IMR-90 (cell line): ENCODE results near the gene SHB. TPM values are rescaled to one million over a fixed set of nuclear protein-coding genes. Genes with fewer than 3 reads are reported as not detected.

Experiments used
- ATAC-seq: fragments of 200-7000 bp; cut with Tn5 transposase; 2 replicates; pipeline ENCODE4 v1.9.1; 2020; ENCODE audit warnings: low read depth, mild to moderate bottlenecking, moderate library complexity
- BruUV-seq: library from RNA; stranded (reverse); fragments of 400-500 nt; replicated peaks from 2 replicates; lab custom pipeline; 2021; lab: Mats Ljungman, UMichigan
- CTCF ChIA-PET: fragments of 300-600 bp; formaldehyde crosslinking; extraction: SDS; loops from one replicate; lab custom pipeline; 2021; ENCODE audit warnings: antibody characterized with exemption; lab: Yijun Ruan, JAX
- POLR2A ChIA-PET: fragments of 300-600 bp; sonication (Branson Sonifier 250); formaldehyde crosslinking; loops from one replicate; lab custom pipeline; 2022; ENCODE audit warnings: antibody characterized with exemption; ENCODE audit not compliant: unreplicated experiment; lab: Charles Lee
- DNase-seq: peaks from one replicate; pipeline ENCODE4 v3.0.0; 2013
- H2AFZ ChIP-seq: replicated peaks from 2 replicates; pipeline ENCODE3; 2013; ENCODE audit warnings: low read length, mild to moderate bottlenecking; ENCODE audit not compliant: poor library complexity
- H2AK5ac ChIP-seq: 2 replicates; pipeline ENCODE4 v1.6.1; 2013; ENCODE audit warnings: low read depth, low read length, inconsistent platforms
- H2AK9ac ChIP-seq: replicated peaks from 2 replicates; pipeline ENCODE3; 2013; ENCODE audit warnings: mild to moderate bottlenecking, low read depth, low read length, moderate library complexity; ENCODE audit not compliant: poor library complexity
- H2BK120ac ChIP-seq: 2 replicates; pipeline ENCODE4 v1.6.1; 2013; ENCODE audit warnings: low read depth, low read length, inconsistent platforms
- H2BK15ac ChIP-seq: 3 replicates; pipeline ENCODE4 v1.6.1; 2013; ENCODE audit warnings: low read depth, low read length, inconsistent platforms
- H2BK20ac ChIP-seq: 2 replicates; pipeline ENCODE4 v1.6.1; 2013; ENCODE audit warnings: low read depth, mild to moderate bottlenecking, inconsistent platforms, low read length, moderate library complexity
- H2BK5ac ChIP-seq: 2 replicates; pipeline ENCODE4 v1.6.1; 2013; ENCODE audit warnings: mild to moderate bottlenecking, low read depth, low read length, inconsistent platforms; ENCODE audit not compliant: poor library complexity, severe bottlenecking
- H3K14ac ChIP-seq: replicated peaks from 2 replicates; pipeline ENCODE4 v1.6.1; 2013; ENCODE audit warnings: low read depth, low read length, inconsistent platforms
- H3K18ac ChIP-seq: 2 replicates; pipeline ENCODE4 v1.6.1; 2013; ENCODE audit warnings: low read depth, low read length, control low read depth
- H3K23ac ChIP-seq: 2 replicates; pipeline ENCODE4 v1.6.1; 2013; ENCODE audit warnings: low read depth, low read length, inconsistent platforms
- H3K27ac ChIP-seq: 2 replicates; pipeline ENCODE4 v1.5.1; 2013; ENCODE audit warnings: mild to moderate bottlenecking, control low read depth, low read length; ENCODE audit not compliant: insufficient read depth
- H3K27me3 ChIP-seq: 2 replicates; pipeline ENCODE4 v1.6.1; 2013; ENCODE audit warnings: low read length; ENCODE audit not compliant: control insufficient read depth, insufficient read depth
- H3K36me3 ChIP-seq: 2 replicates; pipeline ENCODE4 v1.6.1; 2013; ENCODE audit warnings: low read length, mixed read lengths; ENCODE audit not compliant: control insufficient read depth, insufficient read depth
- H3K4ac ChIP-seq: 2 replicates; pipeline ENCODE4 v1.6.1; 2013; ENCODE audit warnings: low read depth, low read length, inconsistent platforms
- H3K4me1 ChIP-seq: 2 replicates; pipeline ENCODE4 v1.6.1; 2013; ENCODE audit warnings: low read length, mixed read lengths; ENCODE audit not compliant: control insufficient read depth, insufficient read depth
- H3K4me2 ChIP-seq: 2 replicates; pipeline ENCODE4 v1.6.1; 2013; ENCODE audit warnings: low read depth, mild to moderate bottlenecking, control low read depth, low read length, moderate library complexity
- H3K4me3 ChIP-seq: 2 replicates; pipeline ENCODE4 v1.5.1; 2013; ENCODE audit warnings: low read depth, mild to moderate bottlenecking, control low read depth, low read length, moderate library complexity; ENCODE audit not compliant: insufficient read depth
- H3K56ac ChIP-seq: 2 replicates; pipeline ENCODE4 v1.6.1; 2013; ENCODE audit warnings: low read length, inconsistent platforms; ENCODE audit not compliant: insufficient read depth; ENCODE audit errors: extremely low read depth
- H3K79me1 ChIP-seq, 2 experiments: 2 replicates each; pipeline ENCODE4 v1.6.1; 2013; ENCODE audit warnings: low read length in 2 of 2, inconsistent platforms in 1 of 2, low read depth in 1 of 2
- H3K9ac ChIP-seq: 2 replicates; pipeline ENCODE4 v1.6.1; 2013; ENCODE audit warnings: low read depth, low read length, control low read depth
- H3K9me1 ChIP-seq: 2 replicates; pipeline ENCODE4 v1.6.1; 2013; ENCODE audit warnings: low read length, inconsistent platforms; ENCODE audit not compliant: insufficient read depth
- H3K9me3 ChIP-seq: 2 replicates; pipeline ENCODE4 v1.6.1; 2013; ENCODE audit warnings: low read length; ENCODE audit not compliant: control insufficient read depth, insufficient read depth
- H4K20me1 ChIP-seq: 2 replicates; pipeline ENCODE4 v1.6.1; 2013; ENCODE audit warnings: low read length, inconsistent platforms; ENCODE audit not compliant: insufficient read depth
- H4K5ac ChIP-seq: 2 replicates; pipeline ENCODE4 v1.6.1; 2013; ENCODE audit warnings: mild to moderate bottlenecking, low read depth, low read length, control low read depth
- H4K8ac ChIP-seq, 2 experiments: 2 replicates each; pipeline ENCODE4 v1.6.1; 2013; ENCODE audit warnings: low read depth in 2 of 2, low read length in 2 of 2, control low read depth in 1 of 2, inconsistent platforms in 1 of 2
- H4K91ac ChIP-seq: 2 replicates; pipeline ENCODE4 v1.6.1; 2013; ENCODE audit warnings: low read depth, low read length, inconsistent platforms; ENCODE audit not compliant: insufficient read depth
- BHLHE40 ChIP-seq: fragments of 150-350 bp; IDR thresholded peaks from 2 replicates; pipeline ENCODE4 v1.6.1; 2016; ENCODE audit warnings: mild to moderate bottlenecking, low read depth, low read length
- CEBPB ChIP-seq: IDR thresholded peaks from 2 replicates; pipeline ENCODE4 v1.6.1; 2012; ENCODE audit warnings: low read depth, low read length, improper control_type of control experiment
- ELK1 ChIP-seq: fragments of 150-350 bp; IDR thresholded peaks from 2 replicates; pipeline ENCODE4 v1.6.1; 2016; ENCODE audit warnings: low read depth, mild to moderate bottlenecking, low read length, moderate library complexity, borderline replicate concordance
- MAFK ChIP-seq: IDR thresholded peaks from 2 replicates; pipeline ENCODE4 v1.6.1; 2012; ENCODE audit warnings: low read depth, low read length, improper control_type of control experiment
- RAD21 ChIP-seq: IDR thresholded peaks from 2 replicates; pipeline ENCODE4 v1.6.1; 2012; ENCODE audit warnings: low read length, improper control_type of control experiment
- WGBS, 2 experiments: methylation state at CpG; one replicate each; pipeline versions ENCODE4 v1.1.5 to v1.1.7; 2013; ENCODE audit warnings: missing lambda C conversion rate in 2 of 2; ENCODE audit not compliant: insufficient read length in 1 of 2; ENCODE audit errors: extremely low coverage in 2 of 2; 5-methylcytosine and 5-hydroxymethylcytosine counted together
- dilution Hi-C: fragments of 300-500 bp; cut with HindIII; formaldehyde crosslinking; loops from one replicate; pipeline ENCODE4 v1.14.3; 2018; ENCODE audit warnings: low sequenced_read_pairs; ENCODE audit not compliant: unreplicated experiment
- in situ Hi-C: fragments of 300-500 bp; cut with MboI; formaldehyde crosslinking; loops from 3 replicates; pipeline ENCODE4 v1.14.3; 2019; ENCODE audit warnings: low sequenced_read_pairs, inconsistent platforms, mixed read lengths
- intact Hi-C: fragments of 100-400 bp; cut with micrococcal nuclease; formaldehyde crosslinking; loops from 2 replicates; pipeline ENCODE4 v1.10.0; 2022
- polyA plus RNA-seq, 3 experiments: library from polyadenylated mRNA; depleted of rRNA; stranded (reverse); fragments of >200 nt; gene quantifications; 2 replicates each; pipeline ENCODE4 v1.2.3, GENCODE V29; 2012; ENCODE audit warnings: low replicate concordance in 1 of 3
- total RNA-seq: library from RNA; depleted of rRNA; stranded (reverse); fragments of >200 nt; gene quantifications from 2 replicates; pipeline ENCODE4 v1.2.3, GENCODE V29; 2012
- TF ChIP-seq, protein P1 (sequence below): conservative IDR thresholded peaks from 2 replicates; pipeline ENCODE4 v1.5.1; 2012; ENCODE audit warnings: mild to moderate bottlenecking, low read depth, low read length, improper control_type of control experiment
- TF ChIP-seq, protein P2 (sequence below): fragments of 150-350 bp; IDR thresholded peaks from 2 replicates; pipeline ENCODE4 v1.6.1; 2017; ENCODE audit warnings: mild to moderate bottlenecking, antibody characterized with exemption, low read length, low read depth

Gene SHB
- total and polyA plus RNA-seq, 2 of the 4 experiments (the other 2 are of a cell fraction), result 6.1 to 20.4 TPM

DNA sequence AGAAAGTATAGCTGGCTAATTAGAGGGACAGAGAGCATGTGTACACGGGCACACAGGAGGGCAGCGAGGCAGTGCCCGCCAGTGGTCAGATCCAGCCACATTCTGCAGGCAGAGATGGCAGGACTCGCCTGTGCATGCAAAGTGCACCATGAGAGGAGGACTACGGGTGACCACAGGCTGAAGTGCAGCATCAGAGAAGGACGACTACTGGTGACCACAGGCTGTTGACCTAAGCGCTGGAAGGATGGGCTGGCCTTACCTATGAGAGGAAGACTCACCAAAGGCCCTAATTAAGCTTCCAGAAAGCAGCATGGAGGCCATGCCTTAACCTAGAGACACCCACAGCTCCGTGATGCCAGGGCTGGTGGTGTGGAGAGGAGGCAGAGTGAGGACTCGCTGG, 110.9 kb downstream of the SHB start:
- H3K23ac ChIP-seq, result no peak overlapping the region
- H2AK9ac ChIP-seq, result no peak overlapping the region
- peaks cover 16% of the 10 kb centered on the region for H3K4me1 ChIP-seq
- H2BK20ac ChIP-seq, result peak overlapping the region; percentile 29; the same call in 1 of the 2 replicates
- DNase-seq (no peak), ATAC-seq (no peak)
- no peaks in the 10 kb centered on the region for H3K27me3 ChIP-seq
- H2BK15ac ChIP-seq, result peak overlapping the region; percentile 79; the same call in 2 of the 3 replicates
- H2AK5ac ChIP-seq, result peak overlapping the region; percentile 49
- peaks cover 35% of the 10 kb centered on the region for H3K36me3 ChIP-seq
- peak overlapping the region; percentile 27 for H2AFZ ChIP-seq
- dilution Hi-C loops, result no loop called here
- peak overlapping the region; percentile 17 for H2BK5ac ChIP-seq
- no peak overlapping the region for H4K5ac ChIP-seq
- ChIA-PET CTCF (no interaction called here), POLR2A (no interaction called here)
- H3K27ac ChIP-seq, result no peak overlapping the region
- H3K4me3 ChIP-seq, result no peak overlapping the region
- in situ Hi-C loops, result no loop called here
- WGBS, 2 experiments, result 90% methylated on average over 4 of the region's 9 CpGs; no CpG with 5 or more reads in 1 of the 2 experiments
- peaks cover 37% of the 10 kb centered on the region for H3K9me1 ChIP-seq
- no peaks in the 10 kb centered on the region for H3K9me3 ChIP-seq
- H2BK120ac ChIP-seq, result peak overlapping the region; percentile 37; the same call in 1 of the 2 replicates
- no peak overlapping the region for H3K18ac ChIP-seq
- BruUV-seq, result no TSS peak
- no peak for TF ChIP-seq RAD21
- TF ChIP-seq, protein P1, sequence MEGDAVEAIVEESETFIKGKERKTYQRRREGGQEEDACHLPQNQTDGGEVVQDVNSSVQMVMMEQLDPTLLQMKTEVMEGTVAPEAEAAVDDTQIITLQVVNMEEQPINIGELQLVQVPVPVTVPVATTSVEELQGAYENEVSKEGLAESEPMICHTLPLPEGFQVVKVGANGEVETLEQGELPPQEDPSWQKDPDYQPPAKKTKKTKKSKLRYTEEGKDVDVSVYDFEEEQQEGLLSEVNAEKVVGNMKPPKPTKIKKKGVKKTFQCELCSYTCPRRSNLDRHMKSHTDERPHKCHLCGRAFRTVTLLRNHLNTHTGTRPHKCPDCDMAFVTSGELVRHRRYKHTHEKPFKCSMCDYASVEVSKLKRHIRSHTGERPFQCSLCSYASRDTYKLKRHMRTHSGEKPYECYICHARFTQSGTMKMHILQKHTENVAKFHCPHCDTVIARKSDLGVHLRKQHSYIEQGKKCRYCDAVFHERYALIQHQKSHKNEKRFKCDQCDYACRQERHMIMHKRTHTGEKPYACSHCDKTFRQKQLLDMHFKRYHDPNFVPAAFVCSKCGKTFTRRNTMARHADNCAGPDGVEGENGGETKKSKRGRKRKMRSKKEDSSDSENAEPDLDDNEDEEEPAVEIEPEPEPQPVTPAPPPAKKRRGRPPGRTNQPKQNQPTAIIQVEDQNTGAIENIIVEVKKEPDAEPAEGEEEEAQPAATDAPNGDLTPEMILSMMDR, result no peak
- TF ChIP-seq CEBPB, result no peak
- TF ChIP-seq MAFK, result no peak
- no peak for TF ChIP-seq BHLHE40
- TF ChIP-seq, protein P2, sequence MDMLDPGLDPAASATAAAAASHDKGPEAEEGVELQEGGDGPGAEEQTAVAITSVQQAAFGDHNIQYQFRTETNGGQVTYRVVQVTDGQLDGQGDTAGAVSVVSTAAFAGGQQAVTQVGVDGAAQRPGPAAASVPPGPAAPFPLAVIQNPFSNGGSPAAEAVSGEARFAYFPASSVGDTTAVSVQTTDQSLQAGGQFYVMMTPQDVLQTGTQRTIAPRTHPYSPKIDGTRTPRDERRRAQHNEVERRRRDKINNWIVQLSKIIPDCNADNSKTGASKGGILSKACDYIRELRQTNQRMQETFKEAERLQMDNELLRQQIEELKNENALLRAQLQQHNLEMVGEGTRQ, result no peak
- TF ChIP-seq ELK1, result no peak
- H3K56ac ChIP-seq, result no peak overlapping the region
- H3K4me2 ChIP-seq, result no peak overlapping the region
- intact Hi-C loops, result no loop called here
- peak overlapping the region; percentile 60; the same call in 1 of the 2 replicates for H4K91ac ChIP-seq
- no peak overlapping the region for H3K9ac ChIP-seq
- H3K14ac ChIP-seq, result no peak overlapping the region
- H3K4ac ChIP-seq, result peak overlapping the region; percentile 43; the same call in 1 of the 2 replicates
- H3K79me1 ChIP-seq, result peaks cover 55 to 92% of the 10 kb centered on the region in 2 experiments
- peaks cover 13% of the 10 kb centered on the region for H4K20me1 ChIP-seq
- peak overlapping the region; percentile 35 to 47; a peak in 2 of 4 replicates for H4K8ac ChIP-seq
